Astrocyte of the cerebellum (primary cell): Measurements from ENCODE around the gene PRTFDC1.
A peak's percentile ranks its signal among the peaks of the same experiment; 100 is the strongest.

ENCODE experiments used
- DNase-seq: peaks from one replicate; pipeline ENCODE4 v3.0.0-alpha.2; 2011; ENCODE audit warnings: low read depth
- H3K4me3 ChIP-seq: 2 replicates; pipeline ENCODE4 v1.5.1; 2011; ENCODE audit warnings: mild to moderate bottlenecking, low read depth, low read length, moderate library complexity
- CTCF ChIP-seq: IDR thresholded peaks from 2 replicates; pipeline ENCODE4 v1.5.1; 2012; ENCODE audit warnings: low read length, low read depth, moderate library complexity, mild to moderate bottlenecking; ENCODE audit errors: missing control alignments
- in situ Hi-C: cut with HindIII; loops from 2 replicates; pipeline ENCODE4 v1.10.0; 2017; ENCODE audit warnings: low sequenced_read_pairs

The PRTFDC1 gene

GRCh38 chr10:24854256-24854655 lies 98.2 kb downstream of the PRTFDC1 start:
- H3K4me3 ChIP-seq, result no peak overlapping the region
- DNase-seq, result no peak
- in situ Hi-C loops, result no loop called here
- no peak for TF ChIP-seq CTCF

- in situ Hi-C loops, result no loop called here
- no peak overlapping the region for H3K4me3 ChIP-seq
- TF ChIP-seq CTCF, result no peak
- DNase-seq, result no peak
These were observed 98.7 kb downstream of the PRTFDC1 start for GRCh38 chr10:24853661-24854060.

GRCh38 chr10:24851629-24852028 lies 100.8 kb downstream of the PRTFDC1 start:
- TF ChIP-seq CTCF, result no peak
- in situ Hi-C loops, result no loop called here
- peak; percentile 90 for DNase-seq
- peak overlapping the region; percentile 9 for H3K4me3 ChIP-seq

- in situ Hi-C loops, result no loop called here
- TF ChIP-seq CTCF, result no peak
- no peak overlapping the region for H3K4me3 ChIP-seq
- no peak for DNase-seq
These were observed 101.6 kb downstream of the PRTFDC1 start for GRCh38 chr10:24850727-24851296.

GRCh38 chr10:24849501-24850299 lies 102.7 kb downstream of the PRTFDC1 start:
- peak; percentile 58 for DNase-seq
- peak overlapping the region; percentile 11 for H3K4me3 ChIP-seq
- in situ Hi-C loops, result no loop called here
- no peak for TF ChIP-seq CTCF

GRCh38 chr10:24849051-24849450 lies 103.4 kb downstream of the PRTFDC1 start:
- peak overlapping the region; percentile 11 for H3K4me3 ChIP-seq
- in situ Hi-C loops, result no loop called here
- no peak for DNase-seq
- no peak for TF ChIP-seq CTCF
